ENCODE results near the gene FLT4. TPM values are rescaled to one million over a fixed set of nuclear protein-coding genes. Genes with fewer than 3 reads are reported as not detected.
"Not testable (repeated sequence)": the region's sequence is repeated elsewhere in the genome, so short reads cannot be mapped to it uniquely, and the experiment has no call there.

FLT4 gene
- total RNA-seq, 1 experiment from 2014 or later: 6.3 TPM

- H3K79me1 ChIP-seq (ENCODE audit: insufficient read depth, low read depth, low read length, poor library complexity, severe bottlenecking); H3K14ac ChIP-seq (ENCODE audit: insufficient read depth, low read length); H3K4me2 ChIP-seq (ENCODE audit: insufficient read depth, insufficient read length, low read length); H4K8ac ChIP-seq (replicated peaks; ENCODE audit: insufficient read length, low read depth, low read length); H3K23me2 ChIP-seq (ENCODE audit: insufficient read length, low read depth, low read length, poor library complexity, severe bottlenecking); H2AK5ac ChIP-seq (ENCODE audit: insufficient read length, low read length); H3K4ac ChIP-seq (ENCODE audit: low read depth, low read length); H3K9ac ChIP-seq (ENCODE audit: extremely low read depth, insufficient read length, low read length); H3K23ac ChIP-seq (ENCODE audit: insufficient read length, low read depth, low read length); H3K4me1 Mint-ChIP-seq; H3K27ac Mint-ChIP-seq; H3T11ph ChIP-seq (ENCODE audit: low read length); H4K5ac ChIP-seq (ENCODE audit: insufficient read length, low read depth, low read length); DNase-seq; H2BK20ac ChIP-seq (ENCODE audit: low read depth, low read length, poor library complexity, severe bottlenecking); H3K4me1 ChIP-seq (ENCODE audit: insufficient read depth, low read length); H3K9me3 ChIP-seq (ENCODE audit: control insufficient read depth, low read depth, low read length); H2BK5ac ChIP-seq (ENCODE audit: insufficient read length, low read length); H3K27me3 ChIP-seq (ENCODE audit: insufficient read depth, low read length); H2BK12ac ChIP-seq (ENCODE audit: insufficient read length, low read depth, low read length); H3K27ac ChIP-seq (ENCODE audit: insufficient read length, low read depth, low read length); H3K56ac ChIP-seq (ENCODE audit: insufficient read length, low read depth, low read length); H3K18ac ChIP-seq (ENCODE audit: insufficient read length, low read depth, low read length); H2BK120ac ChIP-seq (ENCODE audit: low read depth, low read length, poor library complexity, severe bottlenecking); H2AFZ ChIP-seq (ENCODE audit: low read length); H4K91ac ChIP-seq (ENCODE audit: insufficient read length, low read depth, low read length); H3K79me2 ChIP-seq (ENCODE audit: insufficient read depth, low read length); H4K20me1 ChIP-seq (ENCODE audit: control insufficient read depth, insufficient read depth, insufficient read length); H2BK15ac ChIP-seq (ENCODE audit: low read depth, low read length); H3K4me3 Mint-ChIP-seq: not testable (repeated sequence)
- Mint-ChIP-seq H3K36me3 (ENCODE audit: insufficient read depth in 1 of 3, low read depth in 3 of 3) (peaks cover 0 to 14% (median 2%) of the 10 kb centered on the region in 3 experiments; a peak in 4 of 7 replicates), H3K27me3 (ENCODE audit: low read depth) (peaks cover 40% of the 10 kb centered on the region), H3K9me3 (peaks cover 16 to 20% of the 10 kb centered on the region in 2 experiments)
- no CpG with 5 or more reads among the region's 10 CpGs for WGBS (ENCODE audit: extremely low coverage, insufficient read length, low lambda C conversion rate)
Measured at GRCh38 chr5:180678319-180678718, 28.9 kb upstream of the FLT4 start.

Measured in H9 (cell line).